ENCODE data around the gene KANSL1. TPM values are rescaled to one million over a fixed set of nuclear protein-coding genes. Genes with fewer than 3 reads are reported as not detected.

Gene KANSL1
- total RNA-seq, 1 donor from 2014 or later: 94.5 TPM

DNA sequence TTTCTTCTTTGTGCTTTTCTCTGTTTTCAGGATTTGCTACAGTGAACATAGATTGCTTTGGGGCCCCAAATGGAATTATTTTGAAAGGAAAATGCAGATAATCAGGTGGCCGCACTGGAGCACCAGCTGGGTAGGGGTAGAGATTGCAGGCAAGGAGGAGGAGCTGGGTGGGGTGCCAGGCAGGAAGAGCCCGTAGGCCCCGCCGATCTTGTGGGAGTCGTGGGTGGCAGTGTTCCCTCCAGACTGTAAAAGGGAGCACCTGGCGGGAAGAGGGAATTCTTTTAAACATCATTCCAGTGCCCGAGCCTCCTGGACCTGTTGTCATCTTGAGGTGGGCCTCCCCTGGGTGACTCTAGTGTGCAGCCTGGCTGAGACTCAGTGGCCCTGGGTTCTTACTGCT lies 192.9 kb downstream of the KANSL1 start:
- no peak overlapping the region for H3K9ac ChIP-seq (ENCODE audit: low read depth in 1 of 3, low read length in 3 of 3)
- H3K36me3 ChIP-seq (ENCODE audit: control insufficient read depth in 3 of 3, insufficient read depth in 3 of 3, low read length in 3 of 3): peaks cover 2 to 12% (median 11%) of the 10 kb centered on the region in 3 donors
- H3K27ac ChIP-seq (ENCODE audit: low read depth, low read length): no peak overlapping the region
- H3K27me3 ChIP-seq (ENCODE audit: control insufficient read depth in 3 of 3, insufficient read depth in 3 of 3, low read length in 3 of 3): no peaks in the 10 kb centered on the region
- no peak overlapping the region for H3K4me3 ChIP-seq (ENCODE audit: low read length in 3 of 3)
- H3K4me1 ChIP-seq (ENCODE audit: control insufficient read depth in 3 of 3, insufficient read depth in 3 of 3, low read length in 3 of 3): peaks cover 16 to 23% (median 20%) of the 10 kb centered on the region in 3 donors
- H3K9me3 ChIP-seq (ENCODE audit: control insufficient read depth in 3 of 3, low read length in 3 of 3): no peaks in the 10 kb centered on the region

- Histone ChIP-seq H3K27me3 (ENCODE audit: control insufficient read depth in 3 of 3, insufficient read depth in 3 of 3, low read length in 3 of 3) (no peaks in the 10 kb centered on the region), H3K9me3 (ENCODE audit: control insufficient read depth in 3 of 3, low read length in 3 of 3) (no peaks in the 10 kb centered on the region), H3K4me1 (ENCODE audit: control insufficient read depth in 3 of 3, insufficient read depth in 3 of 3, low read length in 3 of 3) (peaks cover 20 to 24% (median 23%) of the 10 kb centered on the region in 3 donors), H3K27ac (ENCODE audit: low read depth, low read length) (no peak overlapping the region), H3K36me3 (ENCODE audit: control insufficient read depth in 3 of 3, insufficient read depth in 3 of 3, low read length in 3 of 3) (peaks cover 2 to 12% (median 11%) of the 10 kb centered on the region in 3 donors), H3K9ac (ENCODE audit: low read depth in 1 of 3, low read length in 3 of 3) (no peak overlapping the region), H3K4me3 (ENCODE audit: low read length in 3 of 3) (no peak overlapping the region)
These were observed 193.3 kb downstream of the KANSL1 start for GRCh38 chr17:45999900-46000290.

DNA sequence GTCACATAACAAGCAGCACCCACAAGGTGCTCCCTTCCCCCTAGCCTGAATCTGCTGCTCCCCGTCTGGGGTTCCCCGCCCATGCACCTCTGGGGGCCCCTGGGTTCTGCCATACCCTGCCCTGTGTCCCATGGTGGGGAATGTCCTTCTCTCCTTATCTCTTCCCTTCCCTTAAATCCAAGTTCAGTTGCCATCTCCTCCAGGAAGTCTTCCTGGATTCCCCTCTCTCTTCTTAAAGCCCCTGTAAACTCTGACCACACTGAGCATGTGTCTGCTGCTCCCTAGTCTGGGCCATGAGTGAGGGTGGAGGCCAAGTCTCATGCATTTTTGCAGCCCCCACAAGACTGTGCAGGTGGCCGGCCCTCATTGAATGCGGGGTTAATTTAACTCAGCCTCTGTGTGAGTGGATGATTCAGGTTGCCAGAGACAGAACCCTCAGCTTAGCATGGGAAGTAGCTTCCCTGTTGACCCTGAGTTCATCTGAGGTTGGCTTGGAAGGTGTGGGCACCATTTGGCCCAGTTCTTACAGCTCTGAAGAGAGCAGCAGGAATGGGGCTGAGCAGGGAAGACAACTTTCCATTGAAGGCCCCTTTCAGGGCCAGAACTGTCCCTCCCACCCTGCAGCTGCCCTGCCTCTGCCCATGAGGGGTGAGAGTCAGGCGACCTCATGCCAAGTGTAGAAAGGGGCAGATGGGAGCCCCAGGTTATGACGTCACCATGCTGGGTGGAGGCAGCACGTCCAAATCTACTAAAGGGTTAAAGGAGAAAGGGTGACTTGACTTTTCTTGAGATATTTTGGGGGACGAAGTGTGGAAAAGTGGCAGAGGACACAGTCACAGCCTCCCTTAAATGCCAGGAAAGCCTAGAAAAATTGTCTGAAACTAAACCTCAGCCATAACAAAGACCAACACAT lies 194.0 kb downstream of the KANSL1 start, which contains the start of gene STH:
TSS of gene STH (plus strand) at position 264 of the 913 bp plus-strand sequence. CDS start at position 294, 30 bp downstream.
- no peaks in the 10 kb centered on the region for H3K9me3 ChIP-seq (ENCODE audit: control insufficient read depth in 3 of 3, low read length in 3 of 3)
- H3K36me3 ChIP-seq (ENCODE audit: control insufficient read depth in 3 of 3, insufficient read depth in 3 of 3, low read length in 3 of 3): peaks cover 2 to 13% (median 11%) of the 10 kb centered on the region in 3 donors
- peaks cover 20 to 24% (median 24%) of the 10 kb centered on the region in 3 donors for H3K4me1 ChIP-seq (ENCODE audit: control insufficient read depth in 3 of 3, insufficient read depth in 3 of 3, low read length in 3 of 3)
- H3K4me3 ChIP-seq (ENCODE audit: low read length in 3 of 3): no peak within 1 kb of the TSS
- H3K27ac ChIP-seq (ENCODE audit: low read depth, low read length): no peak within 1 kb of the TSS
- no peak within 1 kb of the TSS for H3K9ac ChIP-seq (ENCODE audit: low read depth in 1 of 3, low read length in 3 of 3)
- H3K27me3 ChIP-seq (ENCODE audit: control insufficient read depth in 3 of 3, insufficient read depth in 3 of 3, low read length in 3 of 3): no peaks in the 10 kb centered on the region

GRCh38 chr17:45997624-45998023 lies 195.6 kb downstream of the KANSL1 start:
- Histone ChIP-seq H3K27ac (ENCODE audit: low read depth, low read length) (no peak overlapping the region), H3K27me3 (ENCODE audit: control insufficient read depth in 3 of 3, insufficient read depth in 3 of 3, low read length in 3 of 3) (no peaks in the 10 kb centered on the region), H3K9ac (ENCODE audit: low read depth in 1 of 3, low read length in 3 of 3) (no peak overlapping the region), H3K4me1 (ENCODE audit: control insufficient read depth in 3 of 3, insufficient read depth in 3 of 3, low read length in 3 of 3) (peaks cover 8 to 13% (median 10%) of the 10 kb centered on the region in 3 donors), H3K9me3 (ENCODE audit: control insufficient read depth in 3 of 3, low read length in 3 of 3) (no peaks in the 10 kb centered on the region), H3K36me3 (ENCODE audit: control insufficient read depth in 3 of 3, insufficient read depth in 3 of 3, low read length in 3 of 3) (peaks cover 4 to 20% (median 11%) of the 10 kb centered on the region in 3 donors), H3K4me3 (ENCODE audit: low read length in 3 of 3) (no peak overlapping the region)

GRCh38 chr17:45997166-45997565 lies 196.1 kb downstream of the KANSL1 start:
- no peaks in the 10 kb centered on the region for H3K9me3 ChIP-seq (ENCODE audit: control insufficient read depth in 3 of 3, low read length in 3 of 3)
- H3K27me3 ChIP-seq (ENCODE audit: control insufficient read depth in 3 of 3, insufficient read depth in 3 of 3, low read length in 3 of 3): no peaks in the 10 kb centered on the region
- H3K27ac ChIP-seq (ENCODE audit: low read depth, low read length): no peak overlapping the region
- H3K4me1 ChIP-seq (ENCODE audit: control insufficient read depth in 3 of 3, insufficient read depth in 3 of 3, low read length in 3 of 3): peaks cover 8 to 13% (median 10%) of the 10 kb centered on the region in 3 donors
- H3K9ac ChIP-seq (ENCODE audit: low read depth in 1 of 3, low read length in 3 of 3): no peak overlapping the region
- H3K4me3 ChIP-seq (ENCODE audit: low read length in 3 of 3): no peak overlapping the region
- H3K36me3 ChIP-seq (ENCODE audit: control insufficient read depth in 3 of 3, insufficient read depth in 3 of 3, low read length in 3 of 3): peaks cover 4 to 22% (median 13%) of the 10 kb centered on the region in 3 donors

GRCh38 chr17:45996282-45996937 lies 196.8 kb downstream of the KANSL1 start:
- Histone ChIP-seq H3K36me3 (ENCODE audit: control insufficient read depth in 3 of 3, insufficient read depth in 3 of 3, low read length in 3 of 3) (peaks cover 4 to 22% (median 14%) of the 10 kb centered on the region in 3 donors), H3K9me3 (ENCODE audit: control insufficient read depth in 3 of 3, low read length in 3 of 3) (no peaks in the 10 kb centered on the region), H3K27me3 (ENCODE audit: control insufficient read depth in 3 of 3, insufficient read depth in 3 of 3, low read length in 3 of 3) (no peaks in the 10 kb centered on the region), H3K4me3 (ENCODE audit: low read length in 3 of 3) (no peak overlapping the region), H3K9ac (ENCODE audit: low read depth in 1 of 3, low read length in 3 of 3) (no peak overlapping the region), H3K27ac (ENCODE audit: low read depth, low read length) (no peak overlapping the region), H3K4me1 (ENCODE audit: control insufficient read depth in 3 of 3, insufficient read depth in 3 of 3, low read length in 3 of 3) (peaks cover 8 to 13% (median 10%) of the 10 kb centered on the region in 3 donors)

DNA sequence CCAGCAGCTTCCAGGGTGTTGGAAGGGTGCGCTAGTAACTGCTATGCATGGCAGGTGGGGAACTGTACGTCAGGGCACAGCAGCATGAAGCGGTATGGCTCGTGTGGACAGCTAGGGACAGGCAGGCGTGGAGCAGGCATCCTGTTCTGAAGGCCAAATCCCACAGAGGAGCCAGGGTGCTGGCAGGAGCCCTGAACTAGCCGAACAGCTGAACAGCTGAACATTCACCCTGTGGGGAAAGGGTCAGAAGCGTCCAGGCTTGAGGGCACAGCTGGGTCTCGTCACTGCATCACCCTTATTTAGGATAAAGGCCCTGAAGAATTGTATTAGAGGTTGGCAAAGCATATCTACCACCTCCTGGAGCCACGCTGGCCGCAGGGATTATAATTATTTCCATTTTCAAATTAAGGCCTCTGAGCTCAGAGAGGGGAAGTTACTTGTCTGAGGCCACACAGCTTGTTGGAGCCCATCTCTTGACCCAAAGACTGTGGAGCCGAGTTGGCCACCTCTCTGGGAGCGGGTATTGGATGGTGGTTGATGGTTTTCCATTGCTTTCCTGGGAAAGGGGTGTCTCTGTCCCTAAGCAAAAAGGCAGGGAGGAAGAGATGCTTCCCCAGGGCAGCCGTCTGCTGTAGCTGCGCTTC lies 197.5 kb downstream of the KANSL1 start:
- no peak overlapping the region for H3K27ac ChIP-seq (ENCODE audit: low read depth, low read length)
- H3K27me3 ChIP-seq (ENCODE audit: control insufficient read depth in 3 of 3, insufficient read depth in 3 of 3, low read length in 3 of 3): no peaks in the 10 kb centered on the region
- no peak overlapping the region for H3K4me3 ChIP-seq (ENCODE audit: low read length in 3 of 3)
- H3K9ac ChIP-seq (ENCODE audit: low read depth in 1 of 3, low read length in 3 of 3): peak overlapping the region in 2 of 3 donors; percentile 24 to 57
- no peaks in the 10 kb centered on the region for H3K9me3 ChIP-seq (ENCODE audit: control insufficient read depth in 3 of 3, low read length in 3 of 3)
- peaks cover 4 to 26% (median 14%) of the 10 kb centered on the region in 3 donors for H3K36me3 ChIP-seq (ENCODE audit: control insufficient read depth in 3 of 3, insufficient read depth in 3 of 3, low read length in 3 of 3)
- peaks cover 8 to 13% (median 10%) of the 10 kb centered on the region in 3 donors for H3K4me1 ChIP-seq (ENCODE audit: control insufficient read depth in 3 of 3, insufficient read depth in 3 of 3, low read length in 3 of 3)

DNA sequence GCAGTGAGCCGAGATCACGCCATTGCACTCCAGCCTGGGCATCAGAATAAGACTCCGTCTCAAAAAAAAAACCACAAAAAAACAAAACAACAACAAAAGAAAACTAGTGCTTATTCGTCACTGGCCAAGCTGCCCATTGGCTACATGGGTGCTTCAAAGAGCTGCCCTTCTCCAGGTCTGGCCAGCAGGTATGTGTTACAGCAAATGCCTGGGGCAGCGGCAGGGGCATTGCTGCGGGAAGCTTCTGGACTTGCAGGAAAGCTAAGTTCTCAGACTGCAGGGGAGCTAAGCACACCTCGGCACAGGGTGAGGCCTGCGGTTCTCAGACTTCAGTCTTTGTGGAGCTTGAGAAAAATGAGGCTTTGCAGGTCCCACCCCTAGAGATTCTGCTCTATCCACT lies 198.2 kb downstream of the KANSL1 start:
- peaks cover 8 to 13% (median 10%) of the 10 kb centered on the region in 3 donors for H3K4me1 ChIP-seq (ENCODE audit: control insufficient read depth in 3 of 3, insufficient read depth in 3 of 3, low read length in 3 of 3)
- no peaks in the 10 kb centered on the region for H3K27me3 ChIP-seq (ENCODE audit: control insufficient read depth in 3 of 3, insufficient read depth in 3 of 3, low read length in 3 of 3)
- H3K9ac ChIP-seq (ENCODE audit: low read depth in 1 of 3, low read length in 3 of 3): peak overlapping the region in 1 of 3 donors; percentile 57
- peaks cover 4 to 28% (median 18%) of the 10 kb centered on the region in 3 donors for H3K36me3 ChIP-seq (ENCODE audit: control insufficient read depth in 3 of 3, insufficient read depth in 3 of 3, low read length in 3 of 3)
- no peak overlapping the region for H3K4me3 ChIP-seq (ENCODE audit: low read length in 3 of 3)
- no peaks in the 10 kb centered on the region for H3K9me3 ChIP-seq (ENCODE audit: control insufficient read depth in 3 of 3, low read length in 3 of 3)
- no peak overlapping the region for H3K27ac ChIP-seq (ENCODE audit: low read depth, low read length)

- Histone ChIP-seq H3K4me3 (ENCODE audit: low read length in 3 of 3) (no peak overlapping the region), H3K27me3 (ENCODE audit: control insufficient read depth in 3 of 3, insufficient read depth in 3 of 3, low read length in 3 of 3) (no peaks in the 10 kb centered on the region), H3K27ac (ENCODE audit: low read depth, low read length) (no peak overlapping the region), H3K36me3 (ENCODE audit: control insufficient read depth in 3 of 3, insufficient read depth in 3 of 3, low read length in 3 of 3) (peaks cover 4 to 28% (median 18%) of the 10 kb centered on the region in 3 donors), H3K9ac (ENCODE audit: low read depth in 1 of 3, low read length in 3 of 3) (no peak overlapping the region), H3K9me3 (ENCODE audit: control insufficient read depth in 3 of 3, low read length in 3 of 3) (no peaks in the 10 kb centered on the region), H3K4me1 (ENCODE audit: control insufficient read depth in 3 of 3, insufficient read depth in 3 of 3, low read length in 3 of 3) (peaks cover 8 to 13% (median 10%) of the 10 kb centered on the region in 3 donors)
These were observed 199.1 kb downstream of the KANSL1 start for GRCh38 chr17:45993962-45994627.

Measured in skeletal muscle tissue (tissue), 4 donors.